OCI-LY3 (cell line): ENCODE data around the gene CADPS2.

Experiments
- EZH2phosphoT487 ChIP-seq: fragments of 200-600 bp; shearing (Covaris generic); IDR thresholded peaks from 2 replicates; pipeline ENCODE4 v1.6.1; 2018; ENCODE audit warnings: antibody characterized with exemption, mixed run types, low read depth
- TF ChIP-seq, protein P1 (sequence below): fragments of 200-600, 300-600 bp; sonication (generic); IDR thresholded peaks from 2 replicates; pipeline ENCODE4 v1.5.1; 2014; ENCODE audit warnings: antibody characterized with exemption, low read length, low read depth

DNA sequence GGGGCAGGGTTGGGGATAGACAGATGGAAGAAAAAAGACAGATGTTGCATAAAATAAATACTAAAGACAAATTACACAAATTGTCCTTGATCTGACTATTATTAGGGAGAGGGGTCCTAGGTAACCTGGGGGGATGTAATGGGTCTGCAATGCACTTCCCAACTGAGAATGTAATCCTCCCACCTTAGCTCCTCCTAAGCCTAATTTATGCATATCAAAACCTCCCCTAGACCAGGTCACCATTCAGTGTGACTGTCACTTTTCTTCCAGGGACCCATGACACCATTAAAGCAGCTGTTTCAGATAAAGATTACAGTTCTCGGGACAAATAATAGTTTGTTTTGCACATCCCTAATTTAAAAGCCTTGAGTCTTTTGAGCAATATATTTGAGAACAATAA lies 447.8 kb downstream of the CADPS2 start:
- TF ChIP-seq, protein P1, sequence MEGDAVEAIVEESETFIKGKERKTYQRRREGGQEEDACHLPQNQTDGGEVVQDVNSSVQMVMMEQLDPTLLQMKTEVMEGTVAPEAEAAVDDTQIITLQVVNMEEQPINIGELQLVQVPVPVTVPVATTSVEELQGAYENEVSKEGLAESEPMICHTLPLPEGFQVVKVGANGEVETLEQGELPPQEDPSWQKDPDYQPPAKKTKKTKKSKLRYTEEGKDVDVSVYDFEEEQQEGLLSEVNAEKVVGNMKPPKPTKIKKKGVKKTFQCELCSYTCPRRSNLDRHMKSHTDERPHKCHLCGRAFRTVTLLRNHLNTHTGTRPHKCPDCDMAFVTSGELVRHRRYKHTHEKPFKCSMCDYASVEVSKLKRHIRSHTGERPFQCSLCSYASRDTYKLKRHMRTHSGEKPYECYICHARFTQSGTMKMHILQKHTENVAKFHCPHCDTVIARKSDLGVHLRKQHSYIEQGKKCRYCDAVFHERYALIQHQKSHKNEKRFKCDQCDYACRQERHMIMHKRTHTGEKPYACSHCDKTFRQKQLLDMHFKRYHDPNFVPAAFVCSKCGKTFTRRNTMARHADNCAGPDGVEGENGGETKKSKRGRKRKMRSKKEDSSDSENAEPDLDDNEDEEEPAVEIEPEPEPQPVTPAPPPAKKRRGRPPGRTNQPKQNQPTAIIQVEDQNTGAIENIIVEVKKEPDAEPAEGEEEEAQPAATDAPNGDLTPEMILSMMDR: no peak
- no peak for TF ChIP-seq EZH2phosphoT487
